GM12878 (cell line): ENCODE data around the gene ITCH. TPM values are rescaled to one million over a fixed set of nuclear protein-coding genes. Genes with fewer than 3 reads are reported as not detected.

Experiments used
- CBFB ChIP-seq: IDR thresholded peaks from 2 replicates; pipeline ENCODE4 v1.6.1; 2016; ENCODE audit warnings: antibody characterized with exemption, low read depth
- CEBPB ChIP-seq, 2 experiments: fragments of 150-350 bp in 1 of 2; IDR thresholded peaks; 2 replicates each; pipeline ENCODE4 v1.6.1; 2012 to 2014; ENCODE audit warnings: low read depth in 2 of 2, low read length in 2 of 2, borderline replicate concordance in 1 of 2, inconsistent platforms in 1 of 2
- CHD2 ChIP-seq: IDR thresholded peaks from 2 replicates; pipeline ENCODE4 v1.6.1; 2011; ENCODE audit warnings: low read depth, low read length, improper control_type of control experiment, borderline replicate concordance
- DPF2 ChIP-seq: fragments of 450-650 bp; IDR thresholded peaks from 2 replicates; pipeline ENCODE4 v1.6.1; 2017; ENCODE audit warnings: mild to moderate bottlenecking
- HDGF ChIP-seq: fragments of 450-650 bp; IDR thresholded peaks from 2 replicates; pipeline ENCODE4 v1.6.1; 2016; ENCODE audit warnings: antibody characterized with exemption
- IRF5 ChIP-seq: fragments of 450-650 bp; IDR thresholded peaks from 2 replicates; pipeline ENCODE4 v1.6.1; 2017; ENCODE audit warnings: borderline replicate concordance
- JUND ChIP-seq: IDR thresholded peaks from 2 replicates; pipeline ENCODE4 v1.6.1; 2012; ENCODE audit warnings: low read depth, mild to moderate bottlenecking, low read length, improper control_type of control experiment, moderate library complexity
- KAT2A ChIP-seq: conservative IDR thresholded peaks from 2 replicates; pipeline ENCODE4 v1.6.1; 2011; ENCODE audit warnings: low read depth, low read length; ENCODE audit not compliant: control insufficient read depth
- MXI1 ChIP-seq: fragments of 150-350 bp; IDR thresholded peaks from 2 replicates; pipeline ENCODE4 v1.6.1; 2011; ENCODE audit warnings: low read depth, mild to moderate bottlenecking, inconsistent platforms, low read length, improper control_type of control experiment
- MYB ChIP-seq: fragments of 150-350 bp; IDR thresholded peaks from 2 replicates; pipeline ENCODE4 v1.6.1; 2014; ENCODE audit warnings: mild to moderate bottlenecking, low read depth, low read length, borderline replicate concordance
- PML ChIP-seq: IDR thresholded peaks from 2 replicates; pipeline ENCODE4 v1.6.1; 2012; ENCODE audit warnings: low read length, inconsistent platforms
- RCOR1 ChIP-seq: conservative IDR thresholded peaks from 2 replicates; pipeline ENCODE4 v1.6.1; 2012; ENCODE audit warnings: low read depth, low read length, improper control_type of control experiment
- RELB ChIP-seq: fragments of 450-650 bp; IDR thresholded peaks from 2 replicates; pipeline ENCODE4 v1.6.1; 2017; ENCODE audit warnings: low read depth, mild to moderate bottlenecking, moderate library complexity
- SIN3A ChIP-seq: IDR thresholded peaks from 2 replicates; pipeline ENCODE4 v1.6.1; 2012; ENCODE audit warnings: low read depth, low read length, improper control_type of control experiment
- SMAD1 ChIP-seq: fragments of 450-650 bp; IDR thresholded peaks from 2 replicates; pipeline ENCODE4 v1.6.1; 2018; ENCODE audit warnings: mild to moderate bottlenecking, low read depth; ENCODE audit not compliant: partially characterized antibody
- SREBF2 ChIP-seq: IDR thresholded peaks from 2 replicates; pipeline ENCODE4 v1.6.1; 2012; ENCODE audit warnings: mild to moderate bottlenecking, low read length
- TARDBP ChIP-seq: IDR thresholded peaks from 2 replicates; pipeline ENCODE4 v1.6.1; 2016; ENCODE audit warnings: borderline replicate concordance
- TCF3 ChIP-seq: IDR thresholded peaks from 2 replicates; pipeline ENCODE4 v1.6.1; 2012; ENCODE audit warnings: low read depth, mild to moderate bottlenecking, low read length, borderline replicate concordance; ENCODE audit not compliant: insufficient read depth
- TCF7 ChIP-seq: IDR thresholded peaks from 2 replicates; pipeline ENCODE4 v1.6.1; 2014; ENCODE audit warnings: antibody characterized with exemption, borderline replicate concordance
- WRNIP1 ChIP-seq: IDR thresholded peaks from 2 replicates; pipeline ENCODE4 v1.6.1; 2011; ENCODE audit warnings: low read depth, low read length, improper control_type of control experiment, borderline replicate concordance
- YBX1 ChIP-seq: fragments of 450-650 bp; IDR thresholded peaks from 2 replicates; pipeline ENCODE4 v1.6.1; 2016; ENCODE audit warnings: antibody characterized with exemption
- ZBED1 ChIP-seq: IDR thresholded peaks from 2 replicates; pipeline ENCODE4 v1.6.1; 2016; ENCODE audit warnings: borderline replicate concordance
- ZNF24 ChIP-seq: fragments of 450-650 bp; IDR thresholded peaks from 2 replicates; pipeline ENCODE4 v1.6.1; 2017; ENCODE audit warnings: antibody characterized with exemption, mild to moderate bottlenecking
- ZZZ3 ChIP-seq: IDR thresholded peaks from 2 replicates; pipeline ENCODE4 v1.6.1; 2011; ENCODE audit warnings: low read depth; ENCODE audit not compliant: control insufficient read depth, insufficient read length
- polyA plus RNA-seq, 11 experiments: library from polyadenylated mRNA; depleted of rRNA in 4 of 11; unstranded in 6 of 11; stranded (reverse) in 5 of 11; fragments of >200 nt; fragmentation: Nextera tagmentation in 4 of 11; fragmentation: Illumina TruSeq in 1 of 11; extraction: Ambion mirVana in 4 of 11; extraction: Trizol in 1 of 11; gene quantifications; 1 replicate in 1 of 11; 2 replicates in 10 of 11; pipeline versions ENCODE4 v1.2.1 to v1.2.3, GENCODE V29; 2011 to 2016; ENCODE audit warnings: inconsistent platforms in 2 of 11, missing spikeins in 2 of 11, low read depth in 1 of 11
- total RNA-seq, 4 experiments: library from RNA; depleted of rRNA in 3 of 4; stranded (reverse); fragments of >200 nt in 3 of 4; fragmentation: Illumina TruSeq in 1 of 4; extraction: Trizol in 1 of 4; gene quantifications; 2 replicates each; pipeline versions ENCODE4 v1.2.1 to v1.2.3, GENCODE V29; 2013 to 2021
- TF ChIP-seq, protein P1 (sequence below): IDR thresholded peaks from 2 replicates; pipeline ENCODE4 v1.6.1; 2011; ENCODE audit warnings: borderline replicate concordance, low read depth, mild to moderate bottlenecking, moderate library complexity, mixed read lengths, low read length; ENCODE audit not compliant: insufficient read depth; ENCODE audit errors: extremely low read length
- TF ChIP-seq, protein P2 (sequence below): fragments of 450-650 bp; IDR thresholded peaks from 2 replicates; pipeline ENCODE4 v1.6.1; 2016; ENCODE audit warnings: mild to moderate bottlenecking

ITCH gene
- total and polyA plus RNA-seq, 10 of the 15 experiments (the other 5 are each of a cell fraction or from before 2014, with no cell fraction given), result 7.5 to 46.1 (median 21.5) TPM

- TF ChIP-seq SMAD1 (no peak), TARDBP (no peak), CBFB (peak; percentile 95), PML (peak; percentile 51; the same call in 1 of the 2 replicates), RELB (peak; percentile 62; the same call in 1 of the 2 replicates), SIN3A (no peak), YBX1 (no peak), RCOR1 (no peak), HDGF (no peak), CEBPB (IDR thresholded peaks at IDR 0.05; ENCODE audit: borderline replicate concordance in 1 of 2, low read depth in 2 of 2, low read length in 2 of 2) (peak in 1 of 2 experiments; percentile 92; a peak in 2 of 4 replicates), MYB (no peak), TCF3 (no peak), IRF5 (no peak), WRNIP1 (no peak), ZNF24 (no peak), DPF2 (peak; percentile 74; the same call in 1 of the 2 replicates), ZZZ3 (no peak), KAT2A (no peak), ZBED1 (peak; percentile 63; the same call in 1 of the 2 replicates), TCF7 (0 out of 2 replicates have a peak, but pooled peaks have one; percentile 61), JUND (0 out of 2 replicates have a peak, but pooled peaks have one; percentile 41), CHD2 (no peak), SREBF2 (no peak), MXI1 (no peak)
- TF ChIP-seq, protein P1, sequence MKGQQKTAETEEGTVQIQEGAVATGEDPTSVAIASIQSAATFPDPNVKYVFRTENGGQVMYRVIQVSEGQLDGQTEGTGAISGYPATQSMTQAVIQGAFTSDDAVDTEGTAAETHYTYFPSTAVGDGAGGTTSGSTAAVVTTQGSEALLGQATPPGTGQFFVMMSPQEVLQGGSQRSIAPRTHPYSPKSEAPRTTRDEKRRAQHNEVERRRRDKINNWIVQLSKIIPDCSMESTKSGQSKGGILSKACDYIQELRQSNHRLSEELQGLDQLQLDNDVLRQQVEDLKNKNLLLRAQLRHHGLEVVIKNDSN, result no peak
- TF ChIP-seq, protein P2, sequence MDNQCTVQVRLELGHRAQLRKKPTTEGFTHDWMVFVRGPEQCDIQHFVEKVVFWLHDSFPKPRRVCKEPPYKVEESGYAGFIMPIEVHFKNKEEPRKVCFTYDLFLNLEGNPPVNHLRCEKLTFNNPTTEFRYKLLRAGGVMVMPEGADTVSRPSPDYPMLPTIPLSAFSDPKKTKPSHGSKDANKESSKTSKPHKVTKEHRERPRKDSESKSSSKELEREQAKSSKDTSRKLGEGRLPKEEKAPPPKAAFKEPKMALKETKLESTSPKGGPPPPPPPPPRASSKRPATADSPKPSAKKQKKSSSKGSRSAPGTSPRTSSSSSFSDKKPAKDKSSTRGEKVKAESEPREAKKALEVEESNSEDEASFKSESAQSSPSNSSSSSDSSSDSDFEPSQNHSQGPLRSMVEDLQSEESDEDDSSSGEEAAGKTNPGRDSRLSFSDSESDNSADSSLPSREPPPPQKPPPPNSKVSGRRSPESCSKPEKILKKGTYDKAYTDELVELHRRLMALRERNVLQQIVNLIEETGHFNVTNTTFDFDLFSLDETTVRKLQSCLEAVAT, result peak; percentile 89
Observed at GRCh38 chr20:34377072-34377847, 14.2 kb downstream of the ITCH start (continued).
